Measurements from ENCODE around the gene NSL1.
"Not testable (repeated sequence)": the region's sequence is repeated elsewhere in the genome, so short reads cannot be mapped to it uniquely, and the experiment has no call there.

The NSL1 gene

GRCh38 chr1:212791676-212792395 is at the start of gene NSL1, which contains the start of gene TATDN3:
NSL1 (minus strand) TSS chr1:212791777; CDS start chr1:212791763, 14 bp downstream.
TATDN3 (plus strand) TSS chr1:212791894; CDS start chr1:212791922, 28 bp downstream.
- DNase-seq (ENCODE audit: insufficient read length, low spot score): peak; percentile 70
- FAIRE-seq: peak; percentile 20
- TF ChIP-seq POLR2A (IDR thresholded peaks at IDR 0.05; ENCODE audit: low read depth, low read length): peak; percentile 84

- no peak for TF ChIP-seq POLR2A (IDR thresholded peaks at IDR 0.05; ENCODE audit: low read depth, low read length)
- DNase-seq (ENCODE audit: insufficient read length, low spot score) (no peak), FAIRE-seq (no peak)
Measured at GRCh38 chr1:212838145-212838544, 46.6 kb upstream of the NSL1 start.

GRCh38 chr1:212833211-212834207 is 41.9 kb upstream of the NSL1 start:
- FAIRE-seq; DNase-seq (ENCODE audit: insufficient read length, low spot score): not testable (repeated sequence)

- TF ChIP-seq POLR2A (IDR thresholded peaks at IDR 0.05; ENCODE audit: low read depth, low read length): no peak
- FAIRE-seq (no peak), DNase-seq (ENCODE audit: insufficient read length, low spot score) (no peak)
Measured at GRCh38 chr1:212828395-212828794, 36.8 kb upstream of the NSL1 start.

- TF ChIP-seq POLR2A (IDR thresholded peaks at IDR 0.05; ENCODE audit: low read depth, low read length): no peak
- no peak for DNase-seq (ENCODE audit: insufficient read length, low spot score)
- no peak for FAIRE-seq
Measured at GRCh38 chr1:212827831-212828278, 36.3 kb upstream of the NSL1 start.

GRCh38 chr1:212827171-212827776 is 35.7 kb upstream of the NSL1 start:
- FAIRE-seq (no peak), DNase-seq (ENCODE audit: insufficient read length, low spot score) (no peak)
- TF ChIP-seq POLR2A (IDR thresholded peaks at IDR 0.05; ENCODE audit: low read depth, low read length): no peak

- FAIRE-seq: no peak
Measured at GRCh38 chr1:212825798-212826452, 34.3 kb upstream of the NSL1 start.

GRCh38 chr1:212824201-212824600 is 32.6 kb upstream of the NSL1 start:
- no peak for FAIRE-seq
- no peak for TF ChIP-seq POLR2A (IDR thresholded peaks at IDR 0.05; ENCODE audit: low read depth, low read length)
- DNase-seq (ENCODE audit: insufficient read length, low spot score): no peak

More at GRCh38 chr1:212825798-212826452, 34.3 kb upstream of the NSL1 start:
- TF ChIP-seq POLR2A (IDR thresholded peaks at IDR 0.05; ENCODE audit: low read depth, low read length): no peak
- DNase-seq (ENCODE audit: insufficient read length, low spot score): no peak

GRCh38 chr1:212822956-212823355 is 31.4 kb upstream of the NSL1 start:
- TF ChIP-seq POLR2A (IDR thresholded peaks at IDR 0.05; ENCODE audit: low read depth, low read length): no peak
- FAIRE-seq (no peak), DNase-seq (ENCODE audit: insufficient read length, low spot score) (no peak)

- DNase-seq (ENCODE audit: insufficient read length, low spot score): no peak
- no peak for FAIRE-seq
- TF ChIP-seq POLR2A (IDR thresholded peaks at IDR 0.05; ENCODE audit: low read depth, low read length): no peak
Measured at GRCh38 chr1:212820969-212821368, 29.4 kb upstream of the NSL1 start.

- no peak for FAIRE-seq
- no peak for DNase-seq (ENCODE audit: insufficient read length, low spot score)
- no peak for TF ChIP-seq POLR2A (IDR thresholded peaks at IDR 0.05; ENCODE audit: low read depth, low read length)
Measured at GRCh38 chr1:212819726-212820125, 28.1 kb upstream of the NSL1 start.

- no peak for DNase-seq (ENCODE audit: insufficient read length, low spot score)
- no peak for FAIRE-seq
Measured at GRCh38 chr1:212816567-212817278, 25.1 kb upstream of the NSL1 start.

More at GRCh38 chr1:212816567-212817278, 25.1 kb upstream of the NSL1 start:
- no peak for TF ChIP-seq POLR2A (IDR thresholded peaks at IDR 0.05; ENCODE audit: low read depth, low read length)

Data from H54 (cell line).